Prostate gland (tissue), 2 donors: ENCODE measurements around the gene SPOCK1.

Experiments
- CTCF ChIP-seq, 4 experiments: fragments of 200-600 bp in 2 of 4; fragments of 450-650 bp in 2 of 4; sonication (generic) in 2 of 4; IDR thresholded peaks; 1 replicate in 3 of 4; 2 replicates in 1 of 4; pipeline ENCODE4 v1.5.1; 2016 to 2019; ENCODE audit warnings: antibody characterized with exemption in 4 of 4, mild to moderate bottlenecking in 2 of 4, moderate library complexity in 2 of 4
- POLR2A ChIP-seq: fragments of 450-650 bp; IDR thresholded peaks from one replicate; pipeline ENCODE4 v1.6.1; 2016; ENCODE audit warnings: antibody characterized with exemption, mild to moderate bottlenecking
- POLR2AphosphoS5 ChIP-seq: sonication (generic); formaldehyde crosslinking; IDR thresholded peaks from one replicate; pipeline ENCODE4 v1.6.1; 2017; ENCODE audit warnings: antibody characterized with exemption

GRCh38 chr5:137014731-137015130 is 484.4 kb downstream of the SPOCK1 start:
- TF ChIP-seq POLR2A (no peak), CTCF (IDR thresholded peaks at IDR 0.05) (no peak), POLR2AphosphoS5 (no peak)
